HepG2 (cell line): Measurements from ENCODE around the gene ECT2. TPM values are rescaled to one million over a fixed set of nuclear protein-coding genes. Genes with fewer than 3 reads are reported as not detected.

Experiments used
- ARID5B ChIP-seq: IDR thresholded peaks from 2 replicates; pipeline ENCODE4 v1.4.0; 2020; ENCODE audit warnings: mild to moderate bottlenecking, missing genetic modification reagents
- DMTF1 ChIP-seq: sonication (generic); formaldehyde crosslinking; IDR thresholded peaks from 2 replicates; pipeline ENCODE4 v1.4.0; 2020; ENCODE audit warnings: mild to moderate bottlenecking, missing genetic modification reagents
- HNRNPUL1 ChIP-seq: fragments of 200-400 bp; formaldehyde crosslinking; IDR thresholded peaks from 2 replicates; pipeline ENCODE4 v1.6.1; 2017; ENCODE audit warnings: low read depth, mild to moderate bottlenecking, low read length, moderate library complexity
- KLF13 ChIP-seq: sonication (generic); formaldehyde crosslinking; IDR thresholded peaks from 2 replicates; pipeline ENCODE4 v1.4.0; 2020; ENCODE audit warnings: mild to moderate bottlenecking, missing genetic modification reagents
- NFYC ChIP-seq: IDR thresholded peaks from 2 replicates; pipeline ENCODE4 v1.6.1; 2016; ENCODE audit warnings: missing genetic modification reagents, missing compliant biosample characterization
- RFX5 ChIP-seq: IDR thresholded peaks from 2 replicates; pipeline ENCODE4 v1.6.1; 2011; ENCODE audit warnings: low read depth, low read length, improper control_type of control experiment
- SP1 ChIP-seq, 2 experiments: fragments of 450-650 bp in 1 of 2; sonication (generic) in 1 of 2; formaldehyde crosslinking in 1 of 2; IDR thresholded peaks; 2 replicates each; pipeline versions ENCODE4 v1.4.0 to v1.6.1; 2016 to 2020; ENCODE audit warnings: missing genetic modification reagents in 1 of 2
- SRSF1 ChIP-seq: fragments of 200-400 bp; formaldehyde crosslinking; optimal IDR thresholded peaks from 2 replicates; pipeline ENCODE3; 2017; ENCODE audit warnings: mild to moderate bottlenecking, low read depth, low read length, moderate library complexity
- ZNF232 ChIP-seq: sonication (generic); formaldehyde crosslinking; IDR thresholded peaks from 2 replicates; pipeline ENCODE4 v1.4.0; 2020; ENCODE audit warnings: missing genetic modification reagents, borderline replicate concordance
- ZNF839 ChIP-seq: sonication (generic); formaldehyde crosslinking; IDR thresholded peaks from 2 replicates; pipeline ENCODE4 v1.4.0; 2020; ENCODE audit warnings: missing genetic modification reagents, mild to moderate bottlenecking, borderline replicate concordance
- polyA plus RNA-seq, 8 experiments: library from polyadenylated mRNA; depleted of rRNA in 3 of 8; stranded (reverse) in 7 of 8; unstranded in 1 of 8; fragments of >200 nt; fragmentation: Illumina TruSeq in 4 of 8; extraction: Trizol in 4 of 8; gene quantifications; 2 replicates each; pipeline versions ENCODE4 v1.2.1 to v1.2.3, GENCODE V29; 2011 to 2016; ENCODE audit warnings: low read depth in 4 of 8, missing spikeins in 1 of 8, mixed read lengths in 1 of 8; ENCODE audit not compliant: insufficient read depth in 1 of 8
- total RNA-seq, 5 experiments: library from RNA; depleted of rRNA; stranded (reverse); fragments of >200 nt; fragmentation: Illumina TruSeq; extraction: Trizol; gene quantifications; 2 replicates each; pipeline ENCODE4 v1.2.3, GENCODE V29; 2016; ENCODE audit warnings: low read depth in 1 of 5
- TF ChIP-seq, protein P1 (sequence below): sonication (generic); formaldehyde crosslinking; IDR thresholded peaks from 2 replicates; pipeline ENCODE4 v1.4.0; 2020; ENCODE audit warnings: missing genetic modification reagents
- TF ChIP-seq, protein P2 (sequence below): sonication (generic); formaldehyde crosslinking; IDR thresholded peaks from 2 replicates; pipeline ENCODE4 v1.4.0; 2020; ENCODE audit warnings: missing genetic modification reagents, borderline replicate concordance
- TF ChIP-seq, protein P3 (sequence below): sonication (generic); formaldehyde crosslinking; IDR thresholded peaks from 2 replicates; pipeline ENCODE4 v1.5.0; 2020; ENCODE audit warnings: mild to moderate bottlenecking, missing genetic modification reagents

The ECT2 gene
- total and polyA plus RNA-seq, 2 of the 13 experiments (the other 11 are each of a cell fraction or from before 2014, with no cell fraction given): 21.6 to 52.0 TPM

GRCh38 chr3:172750368-172751174 lies at the start of gene ECT2 (continued):
- TF ChIP-seq, protein P1, sequence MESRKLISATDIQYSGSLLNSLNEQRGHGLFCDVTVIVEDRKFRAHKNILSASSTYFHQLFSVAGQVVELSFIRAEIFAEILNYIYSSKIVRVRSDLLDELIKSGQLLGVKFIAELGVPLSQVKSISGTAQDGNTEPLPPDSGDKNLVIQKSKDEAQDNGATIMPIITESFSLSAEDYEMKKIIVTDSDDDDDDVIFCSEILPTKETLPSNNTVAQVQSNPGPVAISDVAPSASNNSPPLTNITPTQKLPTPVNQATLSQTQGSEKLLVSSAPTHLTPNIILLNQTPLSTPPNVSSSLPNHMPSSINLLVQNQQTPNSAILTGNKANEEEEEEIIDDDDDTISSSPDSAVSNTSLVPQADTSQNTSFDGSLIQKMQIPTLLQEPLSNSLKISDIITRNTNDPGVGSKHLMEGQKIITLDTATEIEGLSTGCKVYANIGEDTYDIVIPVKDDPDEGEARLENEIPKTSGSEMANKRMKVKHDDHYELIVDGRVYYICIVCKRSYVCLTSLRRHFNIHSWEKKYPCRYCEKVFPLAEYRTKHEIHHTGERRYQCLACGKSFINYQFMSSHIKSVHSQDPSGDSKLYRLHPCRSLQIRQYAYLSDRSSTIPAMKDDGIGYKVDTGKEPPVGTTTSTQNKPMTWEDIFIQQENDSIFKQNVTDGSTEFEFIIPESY: peak; percentile 34; the same call in 1 of the 2 replicates
- TF ChIP-seq KLF13 (CRISPR knock-in tag): no peak
- TF ChIP-seq, protein P2, sequence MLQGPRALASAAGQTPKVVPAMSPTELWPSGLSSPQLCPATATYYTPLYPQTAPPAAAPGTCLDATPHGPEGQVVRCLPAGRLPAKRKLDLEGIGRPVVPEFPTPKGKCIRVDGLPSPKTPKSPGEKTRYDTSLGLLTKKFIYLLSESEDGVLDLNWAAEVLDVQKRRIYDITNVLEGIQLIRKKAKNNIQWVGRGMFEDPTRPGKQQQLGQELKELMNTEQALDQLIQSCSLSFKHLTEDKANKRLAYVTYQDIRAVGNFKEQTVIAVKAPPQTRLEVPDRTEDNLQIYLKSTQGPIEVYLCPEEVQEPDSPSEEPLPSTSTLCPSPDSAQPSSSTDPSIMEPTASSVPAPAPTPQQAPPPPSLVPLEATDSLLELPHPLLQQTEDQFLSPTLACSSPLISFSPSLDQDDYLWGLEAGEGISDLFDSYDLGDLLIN (CRISPR knock-in tag): no peak
- peak; percentile 38; the same call in 1 of the 2 replicates for TF ChIP-seq RFX5
- TF ChIP-seq ZNF839 (CRISPR knock-in tag): no peak
- TF ChIP-seq HNRNPUL1: no peak
- no peak for TF ChIP-seq ZNF232 (CRISPR knock-in tag)
- TF ChIP-seq DMTF1: peak; percentile 59; the same call in 1 of the 2 replicates
- peak; percentile 77 for TF ChIP-seq ARID5B (CRISPR knock-in tag)
- no peak for TF ChIP-seq SP1 (IDR thresholded peaks at IDR 0.05)
- TF ChIP-seq SP1 (CRISPR knock-in tag; IDR thresholded peaks at IDR 0.05): no peak
- TF ChIP-seq, protein P3, sequence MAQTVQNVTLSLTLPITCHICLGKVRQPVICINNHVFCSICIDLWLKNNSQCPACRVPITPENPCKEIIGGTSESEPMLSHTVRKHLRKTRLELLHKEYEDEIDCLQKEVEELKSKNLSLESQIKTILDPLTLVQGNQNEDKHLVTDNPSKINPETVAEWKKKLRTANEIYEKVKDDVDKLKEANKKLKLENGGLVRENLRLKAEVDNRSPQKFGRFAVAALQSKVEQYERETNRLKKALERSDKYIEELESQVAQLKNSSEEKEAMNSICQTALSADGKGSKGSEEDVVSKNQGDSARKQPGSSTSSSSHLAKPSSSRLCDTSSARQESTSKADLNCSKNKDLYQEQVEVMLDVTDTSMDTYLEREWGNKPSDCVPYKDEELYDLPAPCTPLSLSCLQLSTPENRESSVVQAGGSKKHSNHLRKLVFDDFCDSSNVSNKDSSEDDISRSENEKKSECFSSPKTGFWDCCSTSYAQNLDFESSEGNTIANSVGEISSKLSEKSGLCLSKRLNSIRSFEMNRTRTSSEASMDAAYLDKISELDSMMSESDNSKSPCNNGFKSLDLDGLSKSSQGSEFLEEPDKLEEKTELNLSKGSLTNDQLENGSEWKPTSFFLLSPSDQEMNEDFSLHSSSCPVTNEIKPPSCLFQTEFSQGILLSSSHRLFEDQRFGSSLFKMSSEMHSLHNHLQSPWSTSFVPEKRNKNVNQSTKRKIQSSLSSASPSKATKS (CRISPR knock-in tag): no peak
- peak; percentile 93 for TF ChIP-seq NFYC (CRISPR knock-in tag)
- no peak for TF ChIP-seq SRSF1
